CD4-positive, alpha-beta T cell treated with Interleukin-10 for 1 hour (primary cell): ENCODE data around the gene NTPCR.
"Not testable (repeated sequence)": the region's sequence is repeated elsewhere in the genome, so short reads cannot be mapped to it uniquely, and the experiment has no call there.

ENCODE experiments used
- DNase-seq: peaks from one replicate; pipeline ENCODE4 v3.0.0-alpha.2; 2020

NTPCR gene

DNA sequence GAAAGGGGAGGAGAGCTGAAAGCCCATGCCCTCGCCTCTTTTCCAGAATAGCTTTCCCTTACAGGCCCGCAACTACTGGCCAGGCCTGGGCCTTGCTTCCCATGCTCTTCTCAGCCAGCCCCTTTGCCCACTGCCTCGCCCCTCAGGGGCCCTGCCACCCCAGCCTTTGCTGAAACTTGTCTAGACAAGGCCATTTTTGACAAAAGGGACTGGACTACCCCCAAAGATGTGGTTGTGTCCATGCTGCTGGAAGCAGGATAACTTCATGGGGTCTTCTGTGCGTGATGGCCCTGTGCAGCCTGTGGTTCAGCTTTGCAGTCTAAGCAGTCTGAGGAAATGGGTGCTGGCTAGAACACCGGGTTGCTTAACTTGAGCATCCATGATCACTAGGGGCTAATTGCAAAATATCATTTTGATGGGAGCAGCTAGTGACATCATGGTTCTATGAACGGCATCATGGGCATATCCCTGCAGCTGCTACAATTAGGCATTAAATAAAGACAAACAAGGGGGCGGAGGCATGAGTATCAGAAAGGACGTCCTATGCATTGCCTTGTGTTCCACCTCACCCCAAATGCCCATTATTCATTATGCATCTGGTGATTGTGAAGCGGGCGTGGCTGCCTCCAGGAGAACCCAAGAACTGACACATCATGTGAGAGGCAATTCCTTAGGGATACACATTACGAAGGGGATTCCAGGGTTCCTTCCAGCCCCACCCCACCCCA is 36.8 kb downstream of the NTPCR start:
- DNase-seq, result no peak

DNA sequence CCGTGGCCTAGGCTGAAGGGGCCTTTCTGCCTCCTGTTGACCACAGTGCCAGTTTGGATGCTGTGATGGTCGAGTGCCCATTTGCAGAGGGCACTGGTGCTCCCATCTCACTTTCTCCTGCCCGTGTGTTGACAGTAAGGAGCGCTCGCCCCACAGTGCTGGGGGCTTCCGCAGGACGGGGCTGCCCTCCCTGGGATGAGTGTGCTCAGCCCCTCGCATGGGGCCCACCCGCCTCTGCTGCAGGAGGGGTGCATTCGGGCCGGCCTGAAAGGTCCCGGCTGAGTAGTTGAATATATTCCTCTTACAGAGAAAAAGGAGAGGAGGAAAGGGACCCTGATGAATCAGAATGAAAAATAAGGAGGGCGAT is 37.3 kb downstream of the NTPCR start:
- DNase-seq, result no peak

DNA sequence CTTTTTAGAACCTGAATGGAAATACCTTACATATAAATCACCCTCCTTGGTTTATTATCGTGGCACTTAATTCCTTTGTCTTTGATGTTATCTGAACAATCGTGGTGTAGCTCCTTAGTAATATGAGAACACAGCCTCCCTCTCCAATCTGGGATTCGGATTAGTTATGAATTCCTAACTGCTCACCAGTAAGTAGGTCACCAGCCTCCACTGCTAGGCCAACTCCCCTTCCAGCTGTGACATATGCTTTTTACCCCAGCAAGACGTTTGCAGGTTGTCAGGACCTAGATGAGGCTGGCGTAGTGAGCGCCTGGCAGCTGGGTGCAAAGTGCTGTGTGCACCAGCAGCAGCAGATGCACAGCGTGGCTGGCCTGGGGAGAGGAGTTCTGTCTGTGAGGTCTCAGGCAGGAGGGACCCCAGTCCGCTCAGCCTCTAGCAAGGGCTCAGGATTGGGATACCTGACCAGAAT is 38.2 kb downstream of the NTPCR start:
- DNase-seq, result no peak

DNA sequence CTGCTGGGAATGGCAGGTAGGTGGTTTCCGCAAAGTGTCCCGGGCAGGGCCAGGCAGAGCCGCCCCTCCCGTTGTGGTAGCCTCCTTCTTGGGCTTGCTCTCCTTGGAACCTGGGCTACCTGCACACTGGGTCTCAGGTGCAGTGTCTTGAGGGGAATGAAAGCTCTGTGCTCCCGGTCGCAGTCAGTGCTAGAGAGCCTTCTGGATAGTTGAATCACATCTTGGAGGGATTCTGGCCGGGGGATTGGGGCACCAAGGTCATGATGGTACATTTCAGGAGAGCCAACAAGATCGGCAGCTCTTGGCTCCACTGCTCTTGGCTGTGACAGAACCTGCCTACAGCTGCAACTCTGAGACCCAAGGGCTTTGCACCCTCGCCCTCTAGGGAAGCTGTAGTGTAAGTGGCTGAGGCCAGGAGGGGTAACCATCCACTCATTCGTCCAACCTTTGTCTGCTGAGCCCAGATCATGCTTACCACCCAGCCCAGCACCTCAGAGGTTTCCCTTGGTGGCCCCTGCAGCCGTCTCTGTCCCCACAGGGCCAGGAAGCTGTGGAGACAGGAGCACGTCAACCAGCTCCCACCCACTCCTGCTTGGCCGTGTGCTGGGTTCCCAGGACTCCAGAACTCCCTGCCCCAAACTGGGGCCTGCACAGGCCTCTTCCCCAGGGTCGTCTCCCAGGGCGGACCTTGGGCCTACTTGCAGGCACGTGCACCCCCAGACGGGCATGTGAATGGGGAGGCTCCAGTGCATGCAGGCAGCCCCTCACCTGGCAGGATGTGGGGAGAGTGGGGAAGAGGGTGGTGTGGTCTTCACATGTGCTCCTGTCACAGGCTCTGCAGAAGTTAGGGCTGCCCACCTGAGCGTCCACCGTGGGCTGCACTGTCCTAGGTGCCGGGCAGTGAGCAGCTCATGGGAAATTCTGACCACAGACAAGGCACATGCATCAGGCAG is 40.0 kb downstream of the NTPCR start:
- no peak for DNase-seq

DNA sequence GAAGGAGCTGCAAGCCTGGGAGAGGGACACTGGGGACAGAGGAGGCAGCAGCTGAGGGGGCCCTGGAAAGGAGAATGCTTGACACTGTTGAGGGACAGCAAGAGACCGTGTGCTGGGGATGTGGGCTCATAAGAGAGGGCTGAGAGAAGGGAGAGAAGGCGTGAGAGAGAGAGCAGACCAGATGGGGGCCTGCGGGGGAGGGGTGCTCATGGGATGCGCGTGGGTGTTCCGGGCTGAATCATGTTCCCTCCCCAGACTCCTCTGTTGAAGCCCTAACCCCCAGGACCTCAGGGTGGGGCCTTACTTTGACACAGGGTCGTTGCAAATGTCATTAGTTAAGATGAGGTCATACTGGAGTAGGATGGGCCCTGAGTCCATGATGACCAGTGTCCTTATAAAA is 40.8 kb downstream of the NTPCR start:
- DNase-seq, result no peak

DNA sequence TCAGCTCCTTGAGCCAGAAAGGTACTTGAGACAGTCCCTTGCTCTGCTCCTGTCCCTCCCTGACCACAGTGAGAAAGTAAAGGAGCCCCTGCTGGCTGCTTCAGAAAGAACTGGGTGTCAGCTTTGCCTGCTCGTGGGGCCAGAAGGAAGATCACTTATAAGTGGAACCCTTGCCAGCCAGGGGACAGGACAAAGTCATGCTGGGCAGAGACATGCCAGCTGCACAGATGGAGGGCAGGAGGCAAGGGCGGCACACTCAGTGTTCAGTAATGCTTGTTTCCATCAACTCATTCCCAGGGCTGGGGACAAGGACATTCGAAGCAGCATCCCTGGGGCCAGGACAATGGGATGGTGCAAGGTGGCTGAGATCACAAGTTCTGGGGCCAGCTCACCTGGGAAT is 41.8 kb downstream of the NTPCR start:
- DNase-seq, result no peak

DNA sequence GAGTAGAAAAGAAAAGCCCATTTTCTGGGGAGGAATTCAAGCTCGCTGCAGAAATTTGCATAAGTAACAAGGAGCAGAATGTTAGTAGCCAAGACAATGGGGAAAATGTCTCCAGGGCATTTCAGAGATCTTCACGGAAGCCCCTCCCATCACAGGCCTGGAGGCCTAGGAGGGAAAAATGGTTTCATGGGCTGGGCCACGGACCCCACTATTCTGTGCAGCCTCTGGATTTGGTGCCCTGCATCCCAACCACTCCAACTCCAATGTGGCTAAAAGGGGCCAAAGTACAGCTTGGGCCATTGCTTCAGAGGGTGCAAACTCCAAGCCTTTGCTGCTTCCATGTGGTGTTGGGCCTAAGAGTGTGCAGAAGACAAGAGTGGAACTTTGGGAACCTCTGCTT is 43.1 kb downstream of the NTPCR start:
- no peak for DNase-seq

DNA sequence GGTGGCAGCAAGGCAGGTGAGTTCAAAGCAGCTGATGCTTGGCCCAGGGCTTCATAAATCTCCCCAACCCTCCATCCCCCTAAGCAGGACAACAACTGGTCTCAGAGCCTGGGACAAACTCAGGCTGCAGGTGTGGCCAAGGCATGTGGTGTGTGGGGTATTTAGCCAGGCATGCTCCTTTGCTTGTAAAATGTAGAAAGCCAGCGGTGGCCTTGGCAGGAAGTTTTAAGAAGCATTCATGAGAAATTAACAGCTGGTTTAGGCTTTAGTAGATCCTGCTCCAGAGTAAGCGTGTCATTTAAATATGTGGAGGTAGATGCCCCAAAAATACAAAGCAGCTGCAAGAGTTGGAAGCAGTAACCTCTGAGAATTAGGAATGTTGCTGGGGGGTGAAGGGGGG is 44.8 kb downstream of the NTPCR start:
- no peak for DNase-seq

DNA sequence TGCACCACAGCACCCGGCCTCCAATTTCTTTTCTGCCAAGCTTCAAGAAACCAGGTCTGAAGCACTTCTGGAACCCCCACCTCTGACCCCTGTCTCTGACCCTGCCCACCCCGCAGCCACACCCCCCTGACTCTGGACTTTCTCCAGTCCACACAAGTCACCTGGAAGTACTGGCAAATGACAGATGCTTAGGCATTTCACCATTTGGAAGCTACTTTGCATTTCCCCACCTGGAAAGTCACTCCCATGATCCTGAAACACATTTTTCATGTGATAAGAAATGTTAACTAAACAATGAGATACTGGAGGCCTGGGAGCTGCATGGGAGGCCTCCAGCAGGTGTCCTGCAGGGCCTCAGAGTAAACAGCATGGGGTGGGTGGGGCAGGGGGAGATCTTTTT is 45.7 kb downstream of the NTPCR start:
- no peak for DNase-seq

DNA sequence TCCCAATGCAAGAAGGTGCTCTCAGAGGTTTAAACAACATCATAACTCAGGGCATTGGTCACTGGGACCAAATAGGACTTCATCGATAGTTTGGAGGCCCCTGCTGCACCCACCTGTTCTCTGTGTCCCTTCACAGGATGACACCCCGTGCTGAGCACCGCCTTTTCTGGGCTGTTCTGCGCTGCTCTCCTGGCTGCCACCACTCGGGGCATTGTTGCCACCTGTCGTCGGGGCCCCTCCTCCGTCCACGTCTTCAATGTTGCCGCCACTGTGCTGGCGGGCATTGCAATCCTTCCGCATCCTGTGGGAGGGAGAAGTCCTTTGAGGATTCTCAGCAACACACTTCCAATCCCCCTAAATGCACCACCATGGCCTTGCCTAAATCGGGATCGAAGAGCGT is 47.7 kb downstream of the NTPCR start:
- no peak for DNase-seq

DNA sequence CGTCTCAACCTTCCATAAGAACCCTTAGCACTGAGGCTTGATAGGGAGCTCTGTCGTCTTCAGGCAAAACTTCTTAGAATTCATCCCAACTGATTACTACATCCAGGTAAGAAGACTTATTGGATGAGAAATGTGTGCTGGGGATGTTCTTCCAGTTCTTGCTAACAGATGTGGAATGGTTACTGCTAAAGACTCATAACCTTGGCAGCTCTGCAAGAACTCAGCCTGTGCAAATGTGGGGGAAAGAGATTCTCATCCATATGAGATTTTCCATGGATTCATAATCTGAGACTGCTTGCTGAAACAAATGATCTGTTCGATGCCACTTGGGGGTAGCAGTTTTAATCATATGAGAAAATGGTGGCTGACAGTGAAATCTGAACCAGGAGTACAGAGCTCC is 48.2 kb downstream of the NTPCR start:
- no peak for DNase-seq

DNA sequence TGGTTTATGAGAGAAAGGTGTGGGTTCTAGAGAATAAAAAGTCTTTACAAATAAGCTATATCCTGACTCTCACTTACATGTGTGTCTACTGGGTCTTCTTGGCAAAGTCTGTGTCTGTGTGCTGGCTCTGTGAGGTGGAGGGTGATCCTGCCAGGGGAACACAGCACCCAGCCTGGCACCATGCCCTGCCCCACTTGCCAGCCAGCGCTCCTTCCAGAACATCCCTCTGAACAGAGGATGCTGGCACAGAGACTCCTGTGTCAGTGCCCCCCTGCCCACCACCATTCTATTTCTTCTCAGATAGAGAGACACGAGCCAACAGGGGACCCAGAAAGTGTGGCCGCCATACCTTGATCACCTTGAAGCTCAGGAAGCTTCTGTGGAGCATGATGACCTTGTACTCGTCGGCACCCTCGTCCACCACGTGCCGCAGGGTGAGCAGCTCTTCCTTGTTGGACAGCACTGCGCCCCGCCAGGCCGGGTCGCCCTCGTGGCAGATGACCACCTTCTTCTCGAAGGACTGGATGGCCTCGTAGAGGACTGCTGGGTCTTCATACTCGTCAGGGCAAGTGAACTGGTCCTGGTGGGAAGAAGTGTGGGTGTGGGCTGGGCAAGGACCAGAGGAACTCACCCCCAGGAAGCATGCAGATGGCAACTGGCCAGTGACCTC is 49.7 kb downstream of the NTPCR start:
- no peak for DNase-seq

DNA sequence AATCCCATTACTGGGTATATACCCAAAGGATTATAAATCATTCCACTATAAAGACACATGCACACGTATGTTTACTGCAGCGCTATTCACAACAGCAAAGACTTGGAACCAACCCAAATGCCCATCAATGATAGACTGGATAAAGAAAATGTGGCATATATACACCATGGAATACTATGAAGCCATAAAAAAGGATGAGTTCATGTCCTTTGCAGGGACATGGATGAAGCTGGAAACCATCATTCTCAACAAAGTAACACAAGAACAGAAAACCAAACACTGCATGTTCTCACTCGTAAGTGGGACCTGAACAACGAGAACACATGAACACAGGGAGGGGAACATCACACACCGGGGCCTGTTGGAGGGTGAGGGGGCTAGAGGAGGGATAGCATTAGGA is 53.2 kb downstream of the NTPCR start:
- DNase-seq, result not testable (repeated sequence)

DNA sequence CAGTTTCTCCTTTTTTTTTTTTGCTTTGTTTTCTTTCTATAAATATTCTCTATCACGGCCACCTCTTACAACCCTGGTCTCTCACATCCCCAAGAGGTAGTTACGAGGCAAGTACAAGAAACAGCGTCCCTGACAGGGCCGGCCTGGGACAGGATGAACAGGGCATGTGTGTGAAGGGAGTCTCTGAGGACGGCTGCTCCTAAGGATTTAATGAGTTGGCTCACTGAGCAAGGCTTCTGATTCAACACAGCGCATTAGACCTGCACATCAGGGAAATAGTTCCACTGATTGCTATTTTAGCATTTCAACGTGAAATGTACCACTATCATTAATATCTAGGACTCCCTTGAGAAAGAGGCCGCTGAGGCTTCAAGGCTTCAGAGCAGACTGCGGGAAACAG is 54.0 kb downstream of the NTPCR start:
- no peak for DNase-seq

DNA sequence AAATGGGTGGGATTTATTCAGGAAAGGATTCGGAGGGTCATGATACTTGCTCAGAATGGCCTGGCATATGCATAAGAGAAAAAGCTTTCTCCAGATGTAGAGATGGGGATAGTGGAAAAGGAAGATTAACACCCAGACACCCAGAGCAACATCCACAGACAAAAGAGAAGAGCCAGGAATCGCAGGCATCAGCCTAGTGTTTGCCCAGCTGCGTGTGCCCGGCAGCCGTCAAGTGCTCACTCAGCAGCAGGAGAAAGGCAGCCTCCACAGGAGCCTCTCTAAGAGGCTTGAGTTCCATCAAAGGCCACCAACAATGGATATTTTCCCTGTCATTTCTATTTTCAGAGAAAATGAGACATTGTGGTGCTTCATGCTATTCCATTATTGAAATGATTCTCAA is 54.7 kb downstream of the NTPCR start:
- DNase-seq, result no peak

DNA sequence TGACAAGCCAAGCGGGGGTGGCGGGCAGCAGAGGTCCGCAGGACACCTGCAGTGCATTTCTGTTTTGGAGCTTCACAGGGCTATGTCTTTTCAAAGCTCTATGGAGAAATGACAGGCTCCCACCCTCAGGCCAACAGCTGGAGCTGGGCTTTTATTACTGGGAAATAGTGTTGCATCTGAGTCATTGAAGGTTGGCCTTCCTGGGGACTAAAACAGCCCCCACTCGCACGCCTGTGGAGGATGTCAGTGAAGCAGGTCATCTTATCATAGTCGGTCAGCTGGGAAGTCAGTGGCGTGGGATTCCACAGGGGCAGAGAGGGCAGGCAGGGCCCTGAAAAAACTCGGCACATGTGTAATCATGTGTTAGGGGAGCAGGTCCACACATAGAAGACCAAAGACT is 55.3 kb downstream of the NTPCR start:
- no peak for DNase-seq

DNA sequence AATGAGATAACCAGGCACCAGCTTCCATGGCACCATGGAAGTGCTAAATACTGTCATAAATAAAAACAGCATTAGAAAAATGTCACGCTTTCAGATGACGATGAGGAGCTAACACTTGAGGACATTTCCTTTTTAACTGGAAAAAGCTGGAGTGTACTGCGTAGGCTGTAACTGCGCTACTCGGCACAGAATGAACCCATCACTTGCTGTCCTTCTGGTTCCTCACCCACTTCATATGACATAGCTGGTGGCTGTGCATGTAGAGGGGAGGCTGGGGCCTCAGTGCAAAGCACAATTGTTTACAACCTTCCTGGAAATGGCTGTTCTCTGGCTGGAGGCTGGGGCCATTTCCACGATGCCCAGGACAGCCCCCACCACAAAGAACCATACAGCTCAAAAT is 55.7 kb downstream of the NTPCR start:
- no peak for DNase-seq

DNA sequence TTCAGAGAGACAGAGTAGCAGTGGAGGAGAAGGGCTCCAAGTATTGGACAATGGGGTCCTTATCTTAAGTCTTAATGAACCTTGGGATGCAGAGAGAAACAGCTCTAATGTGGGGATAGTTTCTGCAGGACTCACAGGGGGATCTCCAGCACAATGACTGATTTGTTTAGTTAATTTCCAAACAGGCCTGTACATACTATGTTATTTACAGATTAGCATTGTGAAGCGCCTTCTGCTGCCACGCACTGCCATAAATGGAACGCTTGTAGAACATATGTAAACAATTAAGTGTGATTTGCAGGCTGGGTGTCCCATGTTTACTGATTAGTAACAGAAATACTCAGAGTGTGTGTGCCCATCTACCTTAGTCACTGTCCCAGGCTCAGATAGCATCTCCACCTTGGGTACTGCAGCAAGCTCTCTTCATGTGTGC is 56.1 kb downstream of the NTPCR start:
- no peak for DNase-seq

DNA sequence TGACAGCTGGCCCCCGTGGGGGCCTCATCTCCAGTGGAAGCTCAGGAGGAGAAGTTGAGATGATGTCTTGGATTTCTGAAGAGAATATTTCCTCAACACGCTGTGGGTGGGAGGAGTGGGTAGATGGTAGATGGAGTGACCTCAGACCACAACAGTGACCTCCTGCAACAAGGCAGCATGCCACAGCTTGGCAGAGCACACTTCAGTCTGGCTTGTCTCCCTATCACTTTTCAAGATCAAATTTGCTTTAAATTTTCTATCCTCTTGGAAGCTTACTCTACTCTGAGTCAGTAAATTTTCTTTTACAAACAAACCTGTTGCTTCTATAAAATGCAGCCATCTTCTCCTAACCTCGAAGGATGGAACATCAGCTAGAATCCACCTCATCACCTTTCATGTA is 59.7 kb downstream of the NTPCR start:
- no peak for DNase-seq

DNA sequence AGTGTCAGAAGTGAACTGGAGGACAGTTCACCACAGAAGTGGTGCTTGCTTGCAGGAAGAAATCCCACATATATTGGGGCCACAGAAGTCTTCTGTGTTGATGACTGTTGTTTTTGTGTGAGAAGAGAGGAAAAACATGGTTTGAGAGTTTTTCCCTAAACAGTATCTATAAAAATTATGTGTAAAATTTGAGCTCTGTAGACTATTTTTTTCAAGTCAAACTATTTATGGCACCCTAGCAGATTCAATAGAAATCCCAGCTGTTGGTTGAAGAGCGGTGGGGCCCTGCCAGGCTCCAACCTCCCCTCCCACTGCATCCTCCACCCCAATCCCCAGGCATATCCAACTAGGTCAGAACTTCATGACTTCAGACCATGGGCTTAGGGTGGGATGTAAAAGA is 61.6 kb downstream of the NTPCR start:
- DNase-seq, result no peak

DNA sequence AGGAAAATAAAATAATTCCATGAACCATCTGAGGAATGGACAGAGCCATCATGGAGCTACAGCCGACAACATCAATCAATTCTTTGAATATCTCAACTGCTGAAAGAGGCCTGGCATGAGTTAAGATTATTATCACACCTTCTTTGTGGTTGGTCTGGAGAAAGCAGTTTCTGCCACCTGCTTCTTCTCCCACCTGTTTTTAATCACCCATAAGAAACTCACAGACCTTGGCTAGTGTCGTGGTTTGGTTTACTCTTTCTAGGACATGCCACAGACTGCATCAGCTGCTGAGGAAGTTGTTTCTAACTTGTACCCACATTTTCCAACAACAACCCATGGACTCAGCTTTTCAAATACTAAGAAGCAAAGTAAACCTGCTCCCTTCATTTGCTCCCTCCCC is 65.6 kb downstream of the NTPCR start:
- DNase-seq, result no peak

DNA sequence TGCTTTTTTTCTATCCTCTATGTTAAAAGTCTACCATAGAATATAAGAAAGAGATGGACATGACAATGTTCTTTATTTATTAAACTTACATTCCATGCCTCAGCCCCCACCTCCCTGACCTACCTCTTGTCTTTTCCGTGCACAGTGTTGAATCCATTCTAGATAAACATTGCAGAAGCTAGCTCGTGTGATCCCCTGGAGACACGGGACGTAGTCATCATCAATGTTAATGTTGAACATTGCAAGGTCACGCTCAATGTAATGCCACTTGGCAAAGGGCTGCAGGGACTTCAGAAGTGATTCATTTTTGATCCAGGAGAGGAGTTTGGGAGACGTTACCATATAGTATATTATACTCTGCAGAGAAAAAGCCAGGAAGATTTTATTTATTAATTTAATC is 66.4 kb downstream of the NTPCR start:
- no peak for DNase-seq

DNA sequence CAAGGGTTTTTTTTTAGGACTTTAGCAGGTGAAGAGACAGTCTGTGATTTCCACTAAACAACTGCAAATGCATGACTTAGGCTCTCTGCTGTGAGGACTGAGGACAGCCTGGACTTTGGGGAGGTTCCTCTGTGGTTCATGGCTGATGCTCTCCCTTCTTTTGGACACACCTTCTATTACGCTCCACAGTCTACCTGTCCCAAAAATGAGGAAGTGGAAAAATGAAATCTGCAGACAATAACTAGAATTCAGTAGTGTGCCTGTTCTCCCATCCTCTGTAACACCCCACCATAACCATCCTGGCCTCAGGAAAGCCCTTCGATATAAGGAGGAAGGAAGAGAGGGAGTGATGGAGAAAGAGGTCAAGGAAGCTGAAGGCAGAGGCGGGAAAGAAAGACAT is 68.7 kb downstream of the NTPCR start:
- DNase-seq, result no peak
